WTC11 (cell line): ENCODE data around the gene POLD4.

Experiments
- ATF3 ChIP-seq: sonication (generic); formaldehyde crosslinking; conservative IDR thresholded peaks from 2 replicates; pipeline ENCODE4 v1.8.1; 2022; ENCODE audit warnings: mild to moderate bottlenecking, missing genetic modification reagents
- CBFB ChIP-seq: sonication (generic); formaldehyde crosslinking; IDR thresholded peaks from 2 replicates; pipeline ENCODE4 v1.8.1; 2022; ENCODE audit warnings: mild to moderate bottlenecking, low read depth, missing genetic modification reagents
- CTCF ChIP-seq: fragments of 200-600 bp; IDR thresholded peaks from 2 replicates; pipeline ENCODE4 v1.8.0; 2022; ENCODE audit warnings: antibody characterized with exemption
- E2F4 ChIP-seq: sonication (generic); formaldehyde crosslinking; IDR thresholded peaks from 2 replicates; pipeline ENCODE4 v1.8.1; 2022; ENCODE audit warnings: low read depth, mild to moderate bottlenecking, moderate library complexity, missing genetic modification reagents, borderline replicate concordance
- ESRRA ChIP-seq: sonication (generic); formaldehyde crosslinking; IDR thresholded peaks from 2 replicates; pipeline ENCODE4 v1.8.1; 2022; ENCODE audit warnings: mild to moderate bottlenecking, missing genetic modification reagents, borderline replicate concordance
- FOXK1 ChIP-seq: sonication (generic); formaldehyde crosslinking; IDR thresholded peaks from 2 replicates; pipeline ENCODE4 v1.8.0; 2022; ENCODE audit warnings: mild to moderate bottlenecking, moderate library complexity, missing genetic modification reagents
- PREB ChIP-seq: sonication (generic); formaldehyde crosslinking; IDR thresholded peaks from 2 replicates; pipeline ENCODE4 v1.8.1; 2022; ENCODE audit warnings: mild to moderate bottlenecking, missing genetic modification reagents, moderate library complexity, borderline replicate concordance
- SMAD3 ChIP-seq: sonication (generic); formaldehyde crosslinking; IDR thresholded peaks from 2 replicates; pipeline ENCODE4 v1.8.0; 2022; ENCODE audit warnings: missing genetic modification reagents, mild to moderate bottlenecking, borderline replicate concordance
- SP1 ChIP-seq: sonication (generic); formaldehyde crosslinking; conservative IDR thresholded peaks from 2 replicates; pipeline ENCODE4 v1.8.1; 2022; ENCODE audit warnings: missing genetic modification reagents
- TEAD4 ChIP-seq: sonication (generic); formaldehyde crosslinking; IDR thresholded peaks from 2 replicates; pipeline ENCODE4 v1.8.0; 2022; ENCODE audit warnings: mild to moderate bottlenecking, missing genetic modification reagents
- USF1 ChIP-seq: sonication (generic); formaldehyde crosslinking; IDR thresholded peaks from 2 replicates; pipeline ENCODE4 v1.8.0; 2022; ENCODE audit warnings: mild to moderate bottlenecking, missing genetic modification reagents
- ZNF121 ChIP-seq: sonication (generic); formaldehyde crosslinking; IDR thresholded peaks from 2 replicates; pipeline ENCODE4 v1.8.0; 2023; ENCODE audit warnings: missing genetic modification reagents

- TF ChIP-seq CTCF (no peak), ESRRA (CRISPR knock-in tag) (no peak), SP1 (CRISPR knock-in tag) (no peak), SMAD3 (CRISPR knock-in tag) (no peak), CBFB (CRISPR knock-in tag) (no peak), E2F4 (no peak), TEAD4 (CRISPR knock-in tag) (no peak), FOXK1 (CRISPR knock-in tag) (no peak), USF1 (no peak), ATF3 (CRISPR knock-in tag) (no peak), ZNF121 (CRISPR knock-in tag) (no peak), PREB (CRISPR knock-in tag) (no peak)
Observed at GRCh38 chr11:67392183-67392715, 38.9 kb upstream of the POLD4 start.
